HG03064 (cell line): ENCODE measurements around the gene LIPE.

Experiments used
- ATAC-seq: cut with Tn5 transposase; IDR thresholded peaks from one replicate; pipeline ENCODE4 v1.9.1; 2021; ENCODE audit warnings: low read depth; ENCODE audit not compliant: unreplicated experiment

Gene LIPE

DNA sequence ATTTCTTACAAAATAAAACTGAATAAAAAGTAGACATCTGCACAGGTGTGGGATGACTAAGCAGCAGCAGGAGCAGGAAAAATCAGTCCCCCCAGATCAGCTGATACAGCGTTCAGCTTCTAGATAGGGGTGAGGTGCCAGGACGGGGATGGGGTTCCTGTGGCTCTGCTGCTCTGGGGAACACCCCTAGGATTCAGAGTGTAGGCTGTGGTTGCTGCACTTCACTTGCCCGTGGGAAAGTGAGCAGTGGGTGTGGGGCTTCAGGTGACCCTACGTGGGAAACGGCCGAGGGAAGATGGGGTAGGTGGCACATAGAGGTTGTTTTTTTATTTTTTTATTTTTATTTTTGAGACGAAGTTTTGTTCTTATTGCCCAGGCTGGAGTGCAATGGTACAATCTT is 18.8 kb upstream of the LIPE start:
- ATAC-seq = no peak

DNA sequence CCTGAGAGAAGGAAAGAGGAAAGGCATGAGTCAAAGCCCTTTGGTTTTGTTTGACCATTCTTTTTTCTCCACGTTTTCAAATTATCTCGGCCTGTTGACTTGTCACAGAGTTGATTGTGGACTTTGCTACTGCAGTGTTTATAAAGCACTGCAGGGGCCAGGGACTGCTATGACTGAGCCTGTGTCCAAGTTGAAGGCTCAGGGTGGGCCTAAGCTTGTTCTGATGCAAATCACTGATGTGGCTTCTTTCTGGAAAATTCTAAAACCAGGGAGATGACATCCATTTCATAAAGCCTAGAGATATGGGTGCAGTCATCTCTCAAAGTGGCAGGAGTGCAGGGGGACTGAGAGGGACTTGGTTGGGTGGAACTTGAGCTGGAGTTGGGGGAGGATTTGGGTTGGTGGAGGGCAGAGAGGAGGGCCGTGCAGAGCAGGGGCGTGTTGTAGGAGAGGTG is 16.8 kb upstream of the LIPE start:
- no peak for ATAC-seq

- ATAC-seq = no peak
These were observed 15.6 kb upstream of the LIPE start, which contains the start of gene CXCL17 for GRCh38 chr19:42442833-42443232. Gene CXCL17 (minus strand): TSS chr19:42442946. CDS start chr19:42442832, 114 bp downstream.

- ATAC-seq = no peak
These were observed 13.9 kb upstream of the LIPE start for GRCh38 chr19:42441049-42441445.

GRCh38 chr19:42440357-42441048 is 13.3 kb upstream of the LIPE start:
- no peak for ATAC-seq

DNA sequence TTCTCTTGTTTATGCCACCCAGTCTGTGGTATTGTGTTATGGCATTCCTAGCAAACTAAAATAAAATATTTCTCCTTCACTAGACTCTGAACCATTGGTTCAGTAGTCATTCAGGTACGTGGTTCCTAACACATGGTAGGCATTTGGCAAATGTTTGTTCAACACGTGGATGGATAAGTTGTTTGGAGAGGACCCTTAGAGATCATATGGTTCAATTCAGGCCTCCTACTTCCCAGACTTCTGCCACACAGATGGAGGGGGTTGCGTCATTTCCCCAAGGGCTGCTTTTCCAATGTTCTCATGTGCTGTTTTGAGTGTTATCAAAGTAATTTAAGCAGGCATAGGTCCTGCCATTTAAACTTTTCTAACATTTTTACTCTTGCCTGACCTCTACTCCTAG is 8.8 kb upstream of the LIPE start:
- no peak for ATAC-seq

DNA sequence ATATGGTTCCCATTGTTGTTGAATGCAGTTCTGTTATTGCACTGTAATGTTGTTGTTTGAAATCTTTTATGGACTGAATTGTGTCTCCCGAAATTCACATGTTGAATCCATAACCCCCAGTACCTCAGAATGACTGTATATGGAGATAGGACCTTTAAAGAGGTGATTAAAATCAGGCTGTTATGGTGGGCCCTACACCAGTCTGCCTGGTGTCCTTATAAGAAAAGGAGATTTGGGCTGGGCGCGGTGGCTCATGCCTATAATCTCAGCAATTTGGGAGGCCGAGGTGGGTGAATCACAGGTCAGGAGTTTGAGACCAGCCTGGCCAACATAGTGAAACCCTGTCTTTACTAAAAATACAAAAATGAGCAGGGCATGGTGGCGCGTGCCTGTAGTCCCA is 8.1 kb upstream of the LIPE start:
- no peak for ATAC-seq

- no peak for ATAC-seq
These were observed 6.5 kb upstream of the LIPE start for GRCh38 chr19:42433503-42434260.

- ATAC-seq = no peak
These were observed 4.3 kb upstream of the LIPE start for GRCh38 chr19:42431486-42431885.

GRCh38 chr19:42428676-42429075 is 1.5 kb upstream of the LIPE start:
- no peak for ATAC-seq

GRCh38 chr19:42426643-42427042 is 545 bp downstream of the LIPE start:
- no peak for ATAC-seq

GRCh38 chr19:42424712-42425131 is 2.5 kb downstream of the LIPE start:
- no peak for ATAC-seq

- ATAC-seq = no peak
These were observed 2.9 kb downstream of the LIPE start for GRCh38 chr19:42424345-42424707.

GRCh38 chr19:42423462-42424344 is 3.5 kb downstream of the LIPE start:
- peak; percentile 84 for ATAC-seq

- ATAC-seq = peak; percentile 29
These were observed 4.2 kb downstream of the LIPE start for GRCh38 chr19:42422901-42423461.

GRCh38 chr19:42422092-42422900 is 4.9 kb downstream of the LIPE start:
- peak; percentile 12 for ATAC-seq

DNA sequence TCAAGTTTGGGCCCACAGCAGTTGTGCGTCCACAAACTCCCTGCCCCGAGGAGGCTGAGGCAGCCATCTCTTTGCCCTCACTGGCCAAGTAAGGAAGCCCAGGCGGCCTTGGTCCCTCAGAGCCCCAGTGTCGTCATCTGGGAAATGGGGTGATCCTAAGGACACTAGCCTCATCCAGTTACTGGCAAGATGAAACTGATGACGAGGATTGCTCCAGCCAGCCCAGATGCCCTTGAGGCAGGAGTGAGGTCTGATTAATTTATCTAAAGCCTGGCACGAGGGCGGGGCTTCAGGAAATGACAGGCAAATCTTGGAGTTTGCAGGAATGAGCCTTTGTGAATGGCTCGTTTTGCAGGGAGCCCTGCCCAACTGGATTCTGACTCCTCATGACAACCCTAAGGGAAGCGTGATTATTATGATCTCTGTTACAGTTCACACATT is 5.6 kb downstream of the LIPE start:
- ATAC-seq = no peak

DNA sequence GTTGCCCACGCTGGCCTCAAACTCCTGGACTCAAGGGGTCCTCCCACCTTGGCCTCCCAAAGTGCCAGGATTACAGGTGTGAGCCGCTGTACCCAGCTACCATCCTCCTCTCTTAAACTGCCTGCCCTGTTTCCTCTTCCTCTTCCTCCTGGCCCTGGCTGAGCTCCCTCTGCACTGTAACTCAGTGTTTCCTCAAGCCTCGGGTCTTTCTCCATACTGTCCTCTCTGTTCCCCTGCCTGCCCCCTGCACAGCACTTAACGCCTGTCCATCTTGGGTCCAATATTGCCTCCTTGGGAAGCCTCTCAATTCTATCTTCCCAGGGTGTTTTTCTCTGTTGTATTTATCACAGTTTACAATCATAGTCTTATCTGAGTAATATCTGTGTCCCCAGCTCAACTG is 6.1 kb downstream of the LIPE start:
- ATAC-seq = no peak

DNA sequence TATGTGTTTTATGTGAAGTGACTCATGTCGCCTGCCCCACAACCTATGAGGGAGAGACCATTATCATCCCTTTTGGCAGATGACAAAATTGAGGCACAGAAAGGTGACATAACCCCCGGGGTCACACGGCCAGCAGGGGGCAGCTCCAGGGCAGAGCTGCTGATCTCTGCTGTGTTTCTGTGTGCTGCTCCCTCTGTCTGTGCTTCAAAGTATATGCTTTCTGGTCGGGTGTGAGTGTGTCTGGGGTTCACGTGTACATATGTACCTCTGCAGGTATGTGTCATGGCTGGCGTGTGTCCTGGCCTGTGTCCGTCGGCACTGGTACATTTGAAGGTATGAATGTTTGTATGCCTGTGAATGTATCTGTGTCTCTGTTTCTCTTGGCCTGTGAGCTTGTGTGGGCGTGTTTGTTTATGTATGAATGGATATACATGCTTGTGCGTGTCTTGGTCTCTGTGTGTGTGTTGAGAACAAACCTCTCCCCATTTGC is 7.1 kb downstream of the LIPE start:
- no peak for ATAC-seq

GRCh38 chr19:42419309-42419708 is 7.9 kb downstream of the LIPE start:
- no peak for ATAC-seq
